HEK293T (cell line): Measurements from ENCODE around the gene TRIM33.

Experiments
- ARNT ChIP-seq: fragments of 450-650 bp; IDR thresholded peaks from 2 replicates; pipeline ENCODE4 v1.6.1; 2017; ENCODE audit warnings: mild to moderate bottlenecking
- CTBP1 ChIP-seq: fragments of 450-650 bp; IDR thresholded peaks from 2 replicates; pipeline ENCODE4 v1.6.1; 2016; ENCODE audit warnings: borderline replicate concordance
- FOXM1 ChIP-seq: fragments of 450-650 bp; IDR thresholded peaks from 2 replicates; pipeline ENCODE4 v1.6.1; 2017; ENCODE audit warnings: mild to moderate bottlenecking, borderline replicate concordance
- NFRKB ChIP-seq: fragments of 450-650 bp; IDR thresholded peaks from 2 replicates; pipeline ENCODE4 v1.6.1; 2016; ENCODE audit warnings: mild to moderate bottlenecking, moderate library complexity
- SP1 ChIP-seq: fragments of 450-650 bp; IDR thresholded peaks from 2 replicates; pipeline ENCODE4 v1.6.1; 2017

GRCh38 chr1:114350731-114351445, 160.1 kb downstream of the TRIM33 start:
- TF ChIP-seq CTBP1 (no peak), SP1 (no peak), FOXM1 (no peak), ARNT (no peak), NFRKB (no peak)
